Breast epithelium (tissue), 4 donors: Measurements from ENCODE around the gene CETP. TPM values are rescaled to one million over a fixed set of nuclear protein-coding genes. Genes with fewer than 3 reads are reported as not detected.
A peak's percentile ranks its signal among the peaks of the same experiment; 100 is the strongest.

ENCODE experiments used
- DNase-seq, 2 donors: peaks; one replicate each; pipeline ENCODE4 v3.0.0-alpha.2; 2019; ENCODE audit warnings: low spot score in 2 of 2
- H3K27ac ChIP-seq, 2 donors: fragments of 200-600 bp; sonication (generic) in 1 of 2; one replicate each; pipeline ENCODE4 v1.5.1; 2016 to 2019; ENCODE audit warnings: mild to moderate bottlenecking in 1 of 2
- H3K27me3 ChIP-seq, 2 donors: fragments of 200-600 bp; sonication (generic) in 1 of 2; one replicate each; pipeline versions ENCODE4 v1.5.1 to v1.6.0; 2017 to 2019; ENCODE audit warnings: control low read depth in 1 of 2, mild to moderate bottlenecking in 1 of 2
- H3K36me3 ChIP-seq: fragments of 200-600 bp; one replicate; pipeline ENCODE4 v1.5.1; 2019
- H3K4me1 ChIP-seq, 2 donors: fragments of 200-600 bp; sonication (generic); one replicate each; pipeline ENCODE4 v1.5.1; 2016 to 2019; ENCODE audit warnings: control low read depth in 1 of 2
- H3K4me3 ChIP-seq, 3 donors: fragments of 200-600 bp; sonication (generic); 1 replicate in 2 of 3; 2 replicates in 1 of 3; pipeline ENCODE4 v1.5.1; 2016 to 2019; ENCODE audit warnings: mild to moderate bottlenecking in 3 of 3, moderate library complexity in 2 of 3
- H3K9me3 ChIP-seq, 2 donors: fragments of 200-600 bp; sonication (generic) in 1 of 2; one replicate each; pipeline ENCODE4 v1.5.1; 2016 to 2019; ENCODE audit warnings: control low read depth in 1 of 2
- POLR2A ChIP-seq: fragments of 450-650 bp; IDR thresholded peaks from one replicate; pipeline ENCODE4 v1.6.1; 2016; ENCODE audit warnings: antibody characterized with exemption, mild to moderate bottlenecking, moderate library complexity
- POLR2AphosphoS5 ChIP-seq, 3 donors: sonication (generic); formaldehyde crosslinking; IDR thresholded peaks; one replicate each; pipeline ENCODE4 v1.6.1; 2017; ENCODE audit warnings: antibody characterized with exemption in 3 of 3
- intact Hi-C: fragments of 100-400 bp; cut with DNase I; formaldehyde crosslinking; loops from one replicate; pipeline ENCODE4 v1.15.1; 2023; ENCODE audit warnings: low total_unique reads
- total RNA-seq, 3 donors: library from RNA; depleted of rRNA; stranded (reverse); fragments of >200 nt; gene quantifications; one replicate each; pipeline ENCODE4 v1.1.0, GENCODE V29; 2016
- TF ChIP-seq, protein P1 (sequence below), 3 donors: fragments of 450-650 bp; IDR thresholded peaks; one replicate each; pipeline ENCODE4 v1.5.1; 2016 to 2017; ENCODE audit warnings: antibody characterized with exemption in 3 of 3, mild to moderate bottlenecking in 3 of 3, moderate library complexity in 3 of 3

CETP gene
- total RNA-seq, 3 donors from 2014 or later = 0.44 to 0.80 (median 0.66) TPM

DNA sequence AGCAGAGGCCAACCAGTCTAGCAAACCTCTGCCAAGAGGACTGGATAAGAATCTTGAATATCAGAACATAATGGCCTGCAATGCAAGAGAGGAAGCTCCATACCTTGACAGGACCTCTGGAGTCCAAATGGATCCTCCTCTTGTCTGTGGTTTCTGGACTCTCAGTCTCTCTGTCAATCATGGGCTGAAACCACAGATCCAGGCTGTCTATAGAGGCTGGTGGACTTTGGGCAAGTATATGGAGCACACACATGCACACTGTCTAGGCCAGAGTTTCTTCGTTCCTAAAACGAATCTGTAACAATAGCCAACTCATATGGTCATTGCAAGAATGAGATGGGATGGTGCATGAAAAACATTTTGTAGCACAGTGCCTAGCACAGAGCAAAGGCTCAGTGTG lies 65.3 kb downstream of the CETP start:
- intact Hi-C loops = no loop called here
- TF ChIP-seq, protein P1, sequence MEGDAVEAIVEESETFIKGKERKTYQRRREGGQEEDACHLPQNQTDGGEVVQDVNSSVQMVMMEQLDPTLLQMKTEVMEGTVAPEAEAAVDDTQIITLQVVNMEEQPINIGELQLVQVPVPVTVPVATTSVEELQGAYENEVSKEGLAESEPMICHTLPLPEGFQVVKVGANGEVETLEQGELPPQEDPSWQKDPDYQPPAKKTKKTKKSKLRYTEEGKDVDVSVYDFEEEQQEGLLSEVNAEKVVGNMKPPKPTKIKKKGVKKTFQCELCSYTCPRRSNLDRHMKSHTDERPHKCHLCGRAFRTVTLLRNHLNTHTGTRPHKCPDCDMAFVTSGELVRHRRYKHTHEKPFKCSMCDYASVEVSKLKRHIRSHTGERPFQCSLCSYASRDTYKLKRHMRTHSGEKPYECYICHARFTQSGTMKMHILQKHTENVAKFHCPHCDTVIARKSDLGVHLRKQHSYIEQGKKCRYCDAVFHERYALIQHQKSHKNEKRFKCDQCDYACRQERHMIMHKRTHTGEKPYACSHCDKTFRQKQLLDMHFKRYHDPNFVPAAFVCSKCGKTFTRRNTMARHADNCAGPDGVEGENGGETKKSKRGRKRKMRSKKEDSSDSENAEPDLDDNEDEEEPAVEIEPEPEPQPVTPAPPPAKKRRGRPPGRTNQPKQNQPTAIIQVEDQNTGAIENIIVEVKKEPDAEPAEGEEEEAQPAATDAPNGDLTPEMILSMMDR (IDR thresholded peaks at IDR 0.05) = no peak
- no peak for TF ChIP-seq POLR2A
- no peak for TF ChIP-seq POLR2AphosphoS5 (IDR thresholded peaks at IDR 0.05)
- Histone ChIP-seq H3K4me1 (no peaks in the 10 kb centered on the region), H3K4me3 (no peak overlapping the region), H3K27me3 (no peaks in the 10 kb centered on the region), H3K9me3 (no peaks in the 10 kb centered on the region), H3K27ac (no peak overlapping the region), H3K36me3 (no peaks in the 10 kb centered on the region)
- no peak for DNase-seq

DNA sequence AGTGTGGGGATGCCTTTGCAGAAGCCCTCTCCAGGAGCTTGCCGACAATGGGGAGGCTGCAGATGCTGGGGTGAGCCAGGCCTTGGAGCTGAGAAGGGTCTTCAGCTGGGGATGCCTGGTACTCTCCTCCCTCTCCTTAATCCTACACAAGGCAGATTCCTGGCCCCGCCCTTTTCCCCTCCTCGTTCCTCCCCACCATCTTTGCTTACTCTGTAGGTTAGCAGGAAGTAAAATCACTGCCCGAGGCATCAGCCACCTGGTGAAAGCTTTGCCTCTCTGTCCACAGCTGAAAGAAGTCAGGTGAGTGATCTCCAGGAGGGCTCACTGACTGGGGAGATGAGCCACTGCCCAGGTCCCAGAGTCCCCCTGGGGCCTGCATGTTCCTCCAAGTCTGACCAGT lies 66.3 kb downstream of the CETP start:
- Histone ChIP-seq H3K9me3 (no peaks in the 10 kb centered on the region), H3K4me3 (no peak overlapping the region), H3K27me3 (no peaks in the 10 kb centered on the region), H3K27ac (peak overlapping the region in 1 of 2 donors; percentile 25), H3K36me3 (no peaks in the 10 kb centered on the region), H3K4me1 (no peaks in the 10 kb centered on the region)
- TF ChIP-seq POLR2AphosphoS5 (IDR thresholded peaks at IDR 0.05) (no peak), POLR2A (no peak)
- TF ChIP-seq, protein P1 (IDR thresholded peaks at IDR 0.05) = no peak
- peak in 1 of 2 donors; percentile 31 for DNase-seq
- intact Hi-C loops = no loop called here

DNA sequence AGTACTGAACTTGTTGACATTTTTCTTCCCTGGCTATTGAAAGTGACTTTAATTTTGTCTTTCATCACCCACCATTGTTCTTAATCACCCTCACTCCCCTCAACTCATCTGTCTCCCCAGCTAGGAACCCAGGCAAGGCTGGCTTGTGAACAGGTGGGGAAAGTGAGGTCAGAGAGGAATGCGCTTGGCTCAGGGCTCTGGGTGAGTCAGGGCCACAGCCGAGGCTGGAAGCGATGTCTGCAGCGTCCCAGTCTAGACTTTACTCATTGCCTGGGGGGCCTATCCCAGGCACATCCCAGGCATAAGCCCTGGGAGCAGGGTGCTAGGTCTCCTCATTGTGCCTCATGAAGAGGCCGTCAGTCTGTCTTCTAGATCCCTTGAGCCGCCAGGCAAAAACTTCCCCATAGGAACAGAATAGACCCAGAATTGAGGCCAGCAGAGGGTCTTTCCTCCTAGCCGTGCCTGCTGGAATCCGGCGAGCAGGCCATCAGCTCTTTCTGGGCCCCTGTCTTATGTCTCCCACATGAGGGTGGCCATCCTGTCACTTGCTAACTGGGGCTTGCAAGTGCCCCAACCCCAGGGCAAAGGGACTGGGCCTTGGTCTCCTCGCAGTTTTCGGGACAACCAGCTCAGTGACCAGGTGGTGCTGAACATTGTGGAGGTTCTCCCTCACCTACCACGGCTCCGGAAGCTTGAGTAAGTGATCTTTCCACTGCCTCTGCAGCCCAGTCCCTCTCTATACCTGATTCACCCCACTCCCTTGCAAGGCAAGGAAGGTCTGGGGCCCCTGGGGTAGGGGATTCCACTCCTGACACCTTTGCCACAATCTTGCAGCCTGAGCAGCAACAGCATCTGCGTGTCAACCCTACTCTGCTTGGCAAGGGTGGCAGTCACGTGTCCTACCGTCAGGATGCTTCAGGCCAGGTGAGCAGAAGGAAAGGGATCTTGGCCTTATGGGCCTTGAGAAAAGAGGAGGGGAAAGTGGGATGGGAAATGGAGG lies 67.7 kb downstream of the CETP start:
- no peak overlapping the region for H3K4me3 ChIP-seq
- H3K27me3 ChIP-seq = no peaks in the 10 kb centered on the region
- TF ChIP-seq POLR2AphosphoS5 (IDR thresholded peaks at IDR 0.05) (no peak), POLR2A (no peak)
- TF ChIP-seq, protein P1 (IDR thresholded peaks at IDR 0.05) = no peak
- H3K27ac ChIP-seq = no peak overlapping the region
- no peaks in the 10 kb centered on the region for H3K4me1 ChIP-seq
- intact Hi-C loops = no loop called here
- no peak for DNase-seq
- no peaks in the 10 kb centered on the region for H3K36me3 ChIP-seq
- no peaks in the 10 kb centered on the region for H3K9me3 ChIP-seq

DNA sequence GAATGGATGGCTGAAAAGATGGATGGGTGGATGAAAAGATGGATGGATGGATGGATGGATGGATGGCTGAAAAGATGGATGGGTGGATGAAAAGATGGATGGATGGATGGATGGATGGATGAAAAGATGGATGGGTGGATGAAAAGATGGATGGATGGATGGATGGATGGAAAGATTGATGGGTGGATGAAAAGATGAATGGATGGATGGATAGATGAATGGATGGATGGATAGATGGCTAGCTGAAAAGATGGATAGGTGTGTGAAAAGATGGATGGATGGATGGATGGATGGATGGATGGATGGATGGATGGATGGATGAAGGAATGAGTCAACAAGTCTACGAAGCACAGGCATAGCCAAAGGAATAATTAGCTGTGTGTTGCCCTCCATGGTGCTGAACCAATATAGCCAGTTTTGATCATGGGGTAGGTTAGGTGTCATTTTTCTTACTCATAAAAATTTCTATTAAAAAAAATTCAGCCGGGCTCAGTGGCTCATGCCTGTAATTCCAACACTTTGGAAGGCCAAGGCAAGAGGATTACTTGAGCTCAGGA lies 68.7 kb downstream of the CETP start:
- DNase-seq = no peak
- H3K36me3 ChIP-seq = no peaks in the 10 kb centered on the region
- H3K27me3 ChIP-seq = no peaks in the 10 kb centered on the region
- no peaks in the 10 kb centered on the region for H3K4me1 ChIP-seq
- intact Hi-C loops = no loop called here
- H3K4me3 ChIP-seq = no peak overlapping the region
- no peaks in the 10 kb centered on the region for H3K9me3 ChIP-seq
- H3K27ac ChIP-seq = no peak overlapping the region
- TF ChIP-seq POLR2AphosphoS5 (IDR thresholded peaks at IDR 0.05) (no peak), POLR2A (no peak)
- TF ChIP-seq, protein P1 (IDR thresholded peaks at IDR 0.05) = no peak

DNA sequence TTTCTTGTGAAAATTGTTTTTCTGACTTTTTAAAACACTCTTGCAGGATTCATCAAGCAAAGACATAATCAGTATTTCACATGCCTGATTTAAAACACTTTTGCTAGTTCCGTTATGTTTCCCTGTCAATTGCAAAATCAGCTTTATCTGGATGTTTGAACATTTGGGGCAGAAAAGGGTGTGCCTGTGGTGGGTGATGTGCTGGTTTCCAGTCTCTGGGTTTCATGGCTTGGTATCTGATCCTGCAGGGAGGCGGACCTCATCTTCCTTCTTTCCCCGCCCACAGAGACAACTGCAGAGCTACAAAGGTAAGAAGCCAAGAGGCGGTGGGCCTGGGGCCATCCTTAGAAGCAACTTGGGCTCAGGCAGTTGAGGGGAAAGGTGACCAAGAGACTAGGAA lies 69.4 kb downstream of the CETP start:
- Histone ChIP-seq H3K27ac (no peak overlapping the region), H3K4me3 (no peak overlapping the region), H3K36me3 (no peaks in the 10 kb centered on the region), H3K9me3 (no peaks in the 10 kb centered on the region), H3K4me1 (no peaks in the 10 kb centered on the region), H3K27me3 (no peaks in the 10 kb centered on the region)
- intact Hi-C loops = no loop called here
- DNase-seq = no peak
- no peak for TF ChIP-seq POLR2A
- no peak for TF ChIP-seq POLR2AphosphoS5 (IDR thresholded peaks at IDR 0.05)
- TF ChIP-seq, protein P1 (IDR thresholded peaks at IDR 0.05) = no peak
